Renal cortical epithelial cell (primary cell): Measurements from ENCODE around the gene MCM5. TPM values are rescaled to one million over a fixed set of nuclear protein-coding genes. Genes with fewer than 3 reads are reported as not detected.

Source experiments
- total RNA-seq: library from RNA; depleted of rRNA; stranded (reverse); fragments of >200 nt; gene quantifications from 2 replicates; pipeline ENCODE4 v1.2.3, GENCODE V29; 2014

Gene MCM5
- total RNA-seq, 1 donor from 2014 or later: 11.4 TPM

Other genes starting within 250 kb of the MCM5 start
- gene HMGXB4, start 142.6 kb upstream of the MCM5 start, total RNA-seq: 14.8 and 19.5 TPM in 2 replicates
- gene TOM1, start 100.2 kb upstream of the MCM5 start, total RNA-seq: 15.1 and 23.6 TPM in 2 replicates
- 46.6 and 97.1 TPM in 2 replicates for gene HMOX1, start 19.0 kb upstream of the MCM5 start, total RNA-seq
- gene RASD2, start 140.7 kb downstream of the MCM5 start, total RNA-seq: 0.35 and 3.0 TPM in 2 replicates
- gene MB, start 217.2 kb downstream of the MCM5 start, total RNA-seq: not detected in 2 replicates
- gene APOL6, start 248.3 kb downstream of the MCM5 start, total RNA-seq: 22.1 and 37.9 TPM in 2 replicates